Measurements from ENCODE around the gene TTC29. TPM values are rescaled to one million over a fixed set of nuclear protein-coding genes. Genes with fewer than 3 reads are reported as not detected.
"Not testable (repeated sequence)": the region's sequence is repeated elsewhere in the genome, so short reads cannot be mapped to it uniquely, and the experiment has no call there.

The TTC29 gene
- total RNA-seq, 1 donor from 2014 or later, result not detected

DNA sequence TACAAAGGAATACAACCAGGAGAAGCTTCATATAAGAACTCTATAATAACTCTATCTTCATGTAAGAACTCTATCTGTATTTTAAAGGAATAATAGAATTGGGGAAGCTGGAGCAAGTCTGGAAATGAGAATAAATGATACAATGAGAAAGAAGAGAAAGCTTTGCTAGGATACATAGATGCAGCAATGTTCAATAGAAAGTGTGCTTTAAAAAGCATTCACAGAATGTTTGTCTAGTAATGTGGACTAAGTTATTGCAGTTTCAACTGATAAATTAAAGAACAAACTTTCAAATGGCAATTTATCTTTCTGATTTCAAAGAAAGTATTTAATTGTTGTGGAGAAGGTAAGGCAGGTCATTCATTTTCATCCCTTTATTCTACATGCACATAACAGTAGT lies 104.9 kb downstream of the TTC29 start:
- ATAC-seq, result no peak
- Histone ChIP-seq H3K36me3 (no peaks in the 10 kb centered on the region), H3K9me3 (no peaks in the 10 kb centered on the region), H3K4me3 (no peak overlapping the region), H3K27me3 (peaks cover 4% of the 10 kb centered on the region), H3K4me1 (no peaks in the 10 kb centered on the region), H3K27ac (no peak overlapping the region)
- DNase-seq, result no peak
- intact Hi-C loops (cut with DNase I), result no loop called here
- TF ChIP-seq, protein P1, sequence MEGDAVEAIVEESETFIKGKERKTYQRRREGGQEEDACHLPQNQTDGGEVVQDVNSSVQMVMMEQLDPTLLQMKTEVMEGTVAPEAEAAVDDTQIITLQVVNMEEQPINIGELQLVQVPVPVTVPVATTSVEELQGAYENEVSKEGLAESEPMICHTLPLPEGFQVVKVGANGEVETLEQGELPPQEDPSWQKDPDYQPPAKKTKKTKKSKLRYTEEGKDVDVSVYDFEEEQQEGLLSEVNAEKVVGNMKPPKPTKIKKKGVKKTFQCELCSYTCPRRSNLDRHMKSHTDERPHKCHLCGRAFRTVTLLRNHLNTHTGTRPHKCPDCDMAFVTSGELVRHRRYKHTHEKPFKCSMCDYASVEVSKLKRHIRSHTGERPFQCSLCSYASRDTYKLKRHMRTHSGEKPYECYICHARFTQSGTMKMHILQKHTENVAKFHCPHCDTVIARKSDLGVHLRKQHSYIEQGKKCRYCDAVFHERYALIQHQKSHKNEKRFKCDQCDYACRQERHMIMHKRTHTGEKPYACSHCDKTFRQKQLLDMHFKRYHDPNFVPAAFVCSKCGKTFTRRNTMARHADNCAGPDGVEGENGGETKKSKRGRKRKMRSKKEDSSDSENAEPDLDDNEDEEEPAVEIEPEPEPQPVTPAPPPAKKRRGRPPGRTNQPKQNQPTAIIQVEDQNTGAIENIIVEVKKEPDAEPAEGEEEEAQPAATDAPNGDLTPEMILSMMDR (IDR thresholded peaks at IDR 0.05), result no peak

DNA sequence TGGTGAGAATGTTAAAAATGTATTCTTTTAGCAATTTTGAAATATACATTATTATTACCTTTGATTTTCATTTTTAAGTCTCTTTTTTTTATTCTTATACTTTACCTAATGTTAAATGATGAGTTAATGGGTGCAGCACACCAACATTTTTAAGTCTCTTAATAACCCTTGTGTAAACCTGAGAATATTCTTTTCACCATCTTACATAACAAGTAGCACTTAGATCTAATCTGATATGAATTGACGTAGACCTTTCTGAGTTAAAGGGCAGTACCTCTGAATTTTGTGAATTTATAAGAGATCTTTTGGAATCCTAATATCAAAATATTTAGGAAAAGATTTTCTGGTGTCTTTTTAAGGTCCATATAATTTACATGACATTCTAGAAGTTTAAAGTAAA lies 110.6 kb downstream of the TTC29 start:
- DNase-seq (no peak), ATAC-seq (no peak)
- H3K4me1 ChIP-seq, result no peaks in the 10 kb centered on the region
- intact Hi-C loops (cut with DNase I), result no loop called here
- no peak overlapping the region for H3K27ac ChIP-seq
- H3K9me3 ChIP-seq, result no peaks in the 10 kb centered on the region
- H3K27me3 ChIP-seq, result no peaks in the 10 kb centered on the region
- TF ChIP-seq, protein P1 (IDR thresholded peaks at IDR 0.05), result no peak
- H3K36me3 ChIP-seq, result no peaks in the 10 kb centered on the region
- no peak overlapping the region for H3K4me3 ChIP-seq

- H3K36me3 ChIP-seq, result no peaks in the 10 kb centered on the region
- H3K4me3 ChIP-seq, result no peak overlapping the region
- DNase-seq (no peak), ATAC-seq (peak; percentile 52)
- H3K27ac ChIP-seq, result no peak overlapping the region
- no peaks in the 10 kb centered on the region for H3K4me1 ChIP-seq
- no peaks in the 10 kb centered on the region for H3K9me3 ChIP-seq
- TF ChIP-seq, protein P1 (IDR thresholded peaks at IDR 0.05), result no peak
- H3K27me3 ChIP-seq, result no peaks in the 10 kb centered on the region
- intact Hi-C loops (cut with DNase I), result no loop called here
These were observed 111.2 kb downstream of the TTC29 start for GRCh38 chr4:146834263-146835034.

- intact Hi-C loops (cut with DNase I), result no loop called here
- H3K27me3 ChIP-seq, result no peaks in the 10 kb centered on the region
- DNase-seq, result no peak
These were observed 112.1 kb downstream of the TTC29 start for GRCh38 chr4:146833530-146833929.

GRCh38 chr4:146822980-146823379 lies 122.7 kb downstream of the TTC29 start:
- H3K27ac ChIP-seq; H3K9me3 ChIP-seq; H3K4me3 ChIP-seq; ATAC-seq; H3K4me1 ChIP-seq; H3K27me3 ChIP-seq; H3K36me3 ChIP-seq; DNase-seq; intact Hi-C loops (cut with DNase I): not testable (repeated sequence)

More at GRCh38 chr4:146833530-146833929, 112.1 kb downstream of the TTC29 start:
- no peak overlapping the region for H3K27ac ChIP-seq
- H3K36me3 ChIP-seq, result no peaks in the 10 kb centered on the region
- ATAC-seq, result no peak
- TF ChIP-seq, protein P1 (IDR thresholded peaks at IDR 0.05), result no peak
- H3K9me3 ChIP-seq, result no peaks in the 10 kb centered on the region
- no peaks in the 10 kb centered on the region for H3K4me1 ChIP-seq
- H3K4me3 ChIP-seq, result no peak overlapping the region

DNA sequence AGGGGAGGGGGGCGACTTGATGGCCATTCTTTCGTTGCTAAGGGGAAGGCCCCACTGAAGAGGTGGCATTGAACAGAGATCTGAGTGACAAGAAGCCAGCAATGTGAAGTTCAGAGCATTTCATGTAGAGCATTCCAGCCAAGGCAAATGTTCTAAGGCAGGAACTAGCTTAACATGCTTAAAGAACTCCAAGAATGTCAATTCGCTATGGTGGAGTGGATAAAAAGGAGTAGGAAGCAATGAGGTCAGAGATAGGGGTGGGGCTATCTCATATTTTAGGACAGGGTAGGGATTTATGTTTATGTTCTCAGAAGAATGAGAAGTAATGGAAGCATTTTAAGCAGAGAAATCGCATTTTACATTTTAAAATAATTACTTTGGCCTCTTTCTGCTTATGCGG lies 130.9 kb downstream of the TTC29 start:
- H3K4me1 ChIP-seq, result no peaks in the 10 kb centered on the region
- H3K27me3 ChIP-seq, result no peaks in the 10 kb centered on the region
- peak; percentile 90 for ATAC-seq
- H3K36me3 ChIP-seq, result no peaks in the 10 kb centered on the region
- H3K27ac ChIP-seq, result no peak overlapping the region
- no peak for DNase-seq
- intact Hi-C loops (cut with DNase I), result no loop called here
- TF ChIP-seq, protein P1 (IDR thresholded peaks at IDR 0.05), result no peak
- H3K4me3 ChIP-seq, result no peak overlapping the region
- no peaks in the 10 kb centered on the region for H3K9me3 ChIP-seq
